ENCODE data around the gene ANKRD1. TPM values are rescaled to one million over a fixed set of nuclear protein-coding genes. Genes with fewer than 3 reads are reported as not detected.
A peak's percentile ranks its signal among the peaks of the same experiment; 100 is the strongest.
"Not testable (repeated sequence)": the region's sequence is repeated elsewhere in the genome, so short reads cannot be mapped to it uniquely, and the experiment has no call there.

Gene ANKRD1
- 1 to 10 TPM in 1 of 3 donors, under 1 TPM in 2; 0.81 to 1.5 (median 0.91) TPM for polyA plus RNA-seq (ENCODE audit: insufficient read length in 3 of 3)
- long read RNA-seq, donor 1, result 0 reads
- long read RNA-seq, donor 2, result 0 reads
- long read RNA-seq, donor 3, result 0 reads
- long read RNA-seq, donor 4, result 0 reads
- long read RNA-seq, donor 5, result 0 reads
- long read RNA-seq, donor 6, result 0 reads
- long read RNA-seq, donor 7, result 0 reads
- long read RNA-seq, donor 8, result 0 reads
- long read RNA-seq, donor 9, result 0 reads
- long read RNA-seq, donor 10, result 0 reads
- long read RNA-seq, donor 11, result 0 reads
- long read RNA-seq, donor 12, result 0 reads
- long read RNA-seq, donor 13, result 0 reads
- long read RNA-seq, donor 14, result 0 reads
- long read RNA-seq, donor 15, result 0 reads
- long read RNA-seq, donor 16, result 0 reads

GRCh38 chr10:90920986-90921666 lies at the start of gene ANKRD1:
ANKRD1 (minus strand) TSS chr10:90921087; CDS start chr10:90921027, 60 bp downstream.
- DNase-seq, result peak; percentile 52

- DNase-seq, result no peak
These were observed 49.2 kb upstream of the ANKRD1 start for GRCh38 chr10:90969947-90970673.

- peak; percentile 29 for DNase-seq
These were observed 48.2 kb upstream of the ANKRD1 start for GRCh38 chr10:90969121-90969534.

- DNase-seq, result peak; percentile 48
These were observed 47.6 kb upstream of the ANKRD1 start for GRCh38 chr10:90968328-90969081.

- no peak for DNase-seq
These were observed 47.0 kb upstream of the ANKRD1 start for GRCh38 chr10:90967865-90968264.

GRCh38 chr10:90966146-90966545 lies 45.3 kb upstream of the ANKRD1 start:
- DNase-seq, result no peak

GRCh38 chr10:90965720-90966119 lies 44.8 kb upstream of the ANKRD1 start:
- DNase-seq, result no peak

- DNase-seq, result peak; percentile 40
These were observed 44.0 kb upstream of the ANKRD1 start for GRCh38 chr10:90964781-90965465.

GRCh38 chr10:90963331-90963730 lies 42.4 kb upstream of the ANKRD1 start:
- DNase-seq, result no peak

GRCh38 chr10:90960355-90960814 lies 39.5 kb upstream of the ANKRD1 start:
- DNase-seq, result no peak

GRCh38 chr10:90959826-90960225 lies 38.9 kb upstream of the ANKRD1 start:
- no peak for DNase-seq

GRCh38 chr10:90958781-90959180 lies 37.9 kb upstream of the ANKRD1 start:
- no peak for DNase-seq

GRCh38 chr10:90947030-90947960 lies 26.4 kb upstream of the ANKRD1 start:
- no peak for DNase-seq

GRCh38 chr10:90945491-90946070 lies 24.7 kb upstream of the ANKRD1 start:
- no peak for DNase-seq

- DNase-seq, result no peak
These were observed 23.9 kb upstream of the ANKRD1 start for GRCh38 chr10:90944749-90945148.

GRCh38 chr10:90942980-90943379 lies 22.1 kb upstream of the ANKRD1 start:
- not testable (repeated sequence) for DNase-seq

GRCh38 chr10:90939648-90940047 lies 18.8 kb upstream of the ANKRD1 start:
- DNase-seq, result no peak

GRCh38 chr10:90939116-90939515 lies 18.2 kb upstream of the ANKRD1 start:
- no peak for DNase-seq

- no peak for DNase-seq
These were observed 16.9 kb upstream of the ANKRD1 start for GRCh38 chr10:90937645-90938258.
